Ishikawa (cell line): Measurements from ENCODE around the gene POLN.

ENCODE experiments used
- CEBPB ChIP-seq: IDR thresholded peaks from 2 replicates; pipeline ENCODE4 v1.6.1; 2012
- CREB1 ChIP-seq: IDR thresholded peaks from 2 replicates; pipeline ENCODE4 v1.6.1; 2012; ENCODE audit warnings: low read depth
- EP300 ChIP-seq: IDR thresholded peaks from 2 replicates; pipeline ENCODE4 v1.6.1; 2012; ENCODE audit warnings: borderline replicate concordance
- MAX ChIP-seq: IDR thresholded peaks from 2 replicates; pipeline ENCODE4 v1.6.1; 2012
- NFIC ChIP-seq: IDR thresholded peaks from 2 replicates; pipeline ENCODE4 v1.6.1; 2012
- RAD21 ChIP-seq: IDR thresholded peaks from 2 replicates; pipeline ENCODE4 v1.6.1; 2012; ENCODE audit warnings: low read depth
- YY1 ChIP-seq: IDR thresholded peaks from 2 replicates; pipeline ENCODE4 v1.6.1; 2012; ENCODE audit warnings: low read depth

- TF ChIP-seq CEBPB (no peak), NFIC (no peak), YY1 (no peak), MAX (no peak), RAD21 (no peak), CREB1 (no peak), EP300 (no peak)
Measured at GRCh38 chr4:2262944-2263250, 21.0 kb upstream of the POLN start.
